ENCODE measurements around the gene RUNX2.
"Not testable (repeated sequence)": the region's sequence is repeated elsewhere in the genome, so short reads cannot be mapped to it uniquely, and the experiment has no call there.

RUNX2 gene

DNA sequence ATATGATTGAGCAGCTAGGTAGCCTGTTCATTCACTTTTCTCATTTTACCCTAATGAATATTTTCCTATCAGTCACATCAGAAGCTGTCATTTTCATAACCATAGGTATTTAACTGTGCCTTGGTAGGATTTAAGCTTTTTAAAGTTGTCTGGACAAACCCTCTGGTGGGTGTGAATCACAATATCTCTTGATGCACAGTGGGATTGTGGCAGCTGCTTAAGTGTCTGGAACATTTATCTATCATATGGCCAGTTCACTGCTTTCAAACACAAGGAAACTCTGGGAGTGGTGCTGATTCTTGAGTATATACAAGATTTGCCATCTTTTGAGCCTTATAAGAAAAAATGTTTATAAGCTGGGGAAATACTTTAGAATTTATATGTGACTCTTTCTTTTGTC, 136.6 kb downstream of the RUNX2 start:
- H3K27ac ChIP-seq = no peak overlapping the region
- H3K36me3 ChIP-seq = no peaks in the 10 kb centered on the region
- no peak overlapping the region for H3K4me2 ChIP-seq
- H3K9me3 ChIP-seq (replicated peaks in 1 of 11) = no peaks in the 10 kb centered on the region
- H3K4me3 ChIP-seq = no peak overlapping the region
- no peaks in the 10 kb centered on the region for H3K27me3 ChIP-seq
- no peak for TF ChIP-seq Cebpa-rat (IDR thresholded peaks at IDR 0.05)
- peaks cover 0 to 12% (median 0%) of the 10 kb centered on the region in 10 experiments; a peak in 7 of 20 replicates for H3K4me1 ChIP-seq
- H3K9ac ChIP-seq = no peak overlapping the region
- no peaks in the 10 kb centered on the region for H4K20me1 ChIP-seq

GRCh38 chr6:45466686-45467085, 138.6 kb downstream of the RUNX2 start:
- no peak overlapping the region for H3K27ac ChIP-seq
- H3K27me3 ChIP-seq = no peaks in the 10 kb centered on the region
- no peak overlapping the region for H3K4me3 ChIP-seq
- H3K9ac ChIP-seq = no peak overlapping the region
- no peak for TF ChIP-seq Cebpa-rat (IDR thresholded peaks at IDR 0.05)
- no peaks in the 10 kb centered on the region for H4K20me1 ChIP-seq
- no peaks in the 10 kb centered on the region for H3K9me3 ChIP-seq (replicated peaks in 1 of 11)
- H3K4me2 ChIP-seq = no peak overlapping the region
- no peaks in the 10 kb centered on the region for H3K36me3 ChIP-seq
- peaks cover 0 to 5% (median 0%) of the 10 kb centered on the region in 10 experiments; a peak in 6 of 20 replicates for H3K4me1 ChIP-seq

- not testable (repeated sequence) for H3K4me1 ChIP-seq; H3K36me3 ChIP-seq; H3K9ac ChIP-seq; H3K9me3 ChIP-seq (replicated peaks in 1 of 11); H3K27ac ChIP-seq; H3K4me3 ChIP-seq; H4K20me1 ChIP-seq; H3K27me3 ChIP-seq; H3K4me2 ChIP-seq
Measured at GRCh38 chr6:45467417-45467816, 139.3 kb downstream of the RUNX2 start.

GRCh38 chr6:45467853-45468252, 139.7 kb downstream of the RUNX2 start:
- Histone ChIP-seq H3K36me3 (no peaks in the 10 kb centered on the region), H4K20me1 (no peaks in the 10 kb centered on the region), H3K9ac (no peak overlapping the region), H3K4me3 (no peak overlapping the region), H3K4me1 (no peaks in the 10 kb centered on the region), H3K4me2 (no peak overlapping the region), H3K27me3 (no peaks in the 10 kb centered on the region), H3K27ac (no peak overlapping the region), H3K9me3 (replicated peaks in 1 of 11) (no peaks in the 10 kb centered on the region)
- TF ChIP-seq Cebpa-rat (IDR thresholded peaks at IDR 0.05) = no peak

DNA sequence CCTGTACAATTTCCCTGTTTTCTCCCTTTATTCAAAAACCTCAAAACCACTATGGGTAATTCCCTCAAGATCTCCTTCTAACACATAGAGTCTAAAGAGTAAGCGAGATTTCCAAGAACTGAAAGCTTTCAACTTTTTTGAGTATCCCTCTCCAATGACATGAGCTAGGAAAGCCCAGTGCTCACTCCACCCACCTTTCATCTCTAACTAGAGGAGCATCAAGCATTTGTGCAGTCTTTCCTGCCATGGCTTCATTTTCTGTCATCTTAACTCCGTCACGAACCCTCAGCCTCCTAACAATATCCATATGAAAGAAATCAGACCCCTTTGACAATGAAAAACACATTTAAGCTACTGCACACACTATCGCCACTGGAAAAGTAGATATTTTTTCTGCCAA, 141.5 kb downstream of the RUNX2 start:
- Histone ChIP-seq H3K9me3 (replicated peaks in 1 of 11) (no peaks in the 10 kb centered on the region), H3K27me3 (no peaks in the 10 kb centered on the region), H3K4me1 (no peaks in the 10 kb centered on the region), H3K4me2 (0 out of 22 replicates have a peak overlapping the region, but pooled peaks of 1 of the 11 experiments have one; percentile 5), H3K9ac (no peak overlapping the region), H3K36me3 (no peaks in the 10 kb centered on the region), H4K20me1 (no peaks in the 10 kb centered on the region), H3K27ac (no peak overlapping the region), H3K4me3 (no peak overlapping the region)
- TF ChIP-seq Cebpa-rat (IDR thresholded peaks at IDR 0.05) = no peak

DNA sequence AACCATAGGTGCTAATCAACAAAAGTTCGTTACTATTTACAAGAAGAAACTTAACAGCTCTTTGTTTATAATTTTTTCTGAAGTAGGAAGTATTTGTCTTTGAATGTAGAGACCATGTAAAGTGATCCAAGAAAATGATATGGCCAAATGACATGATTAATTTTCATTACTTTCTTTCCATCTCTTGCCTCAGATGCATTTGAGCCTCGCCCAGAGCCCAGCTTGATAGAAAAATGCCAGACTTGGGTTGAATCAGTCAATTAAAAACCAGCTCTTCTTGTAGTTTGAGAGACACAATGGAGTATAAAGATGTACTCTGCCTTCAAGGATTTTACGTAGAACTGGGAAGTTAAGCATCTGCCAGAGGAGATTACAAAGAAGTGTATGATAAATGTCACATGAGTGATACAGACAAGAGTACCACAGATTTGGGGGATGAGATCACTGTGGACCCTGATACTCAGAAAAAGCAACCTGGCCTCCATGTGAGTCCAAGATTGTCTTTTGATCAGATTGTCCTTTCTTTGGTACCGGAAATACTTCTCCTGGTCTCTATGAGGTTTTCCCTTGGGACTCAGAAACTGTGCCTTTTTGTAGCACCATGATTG, 142.1 kb downstream of the RUNX2 start:
- Histone ChIP-seq H3K27me3 (no peaks in the 10 kb centered on the region), H3K4me3 (no peak overlapping the region), H3K9me3 (replicated peaks in 1 of 11) (no peaks in the 10 kb centered on the region), H3K27ac (no peak overlapping the region), H3K36me3 (no peaks in the 10 kb centered on the region), H3K9ac (no peak overlapping the region), H3K4me2 (no peak overlapping the region), H3K4me1 (no peaks in the 10 kb centered on the region), H4K20me1 (no peaks in the 10 kb centered on the region)
- TF ChIP-seq Cebpa-rat (IDR thresholded peaks at IDR 0.05) = no peak

DNA sequence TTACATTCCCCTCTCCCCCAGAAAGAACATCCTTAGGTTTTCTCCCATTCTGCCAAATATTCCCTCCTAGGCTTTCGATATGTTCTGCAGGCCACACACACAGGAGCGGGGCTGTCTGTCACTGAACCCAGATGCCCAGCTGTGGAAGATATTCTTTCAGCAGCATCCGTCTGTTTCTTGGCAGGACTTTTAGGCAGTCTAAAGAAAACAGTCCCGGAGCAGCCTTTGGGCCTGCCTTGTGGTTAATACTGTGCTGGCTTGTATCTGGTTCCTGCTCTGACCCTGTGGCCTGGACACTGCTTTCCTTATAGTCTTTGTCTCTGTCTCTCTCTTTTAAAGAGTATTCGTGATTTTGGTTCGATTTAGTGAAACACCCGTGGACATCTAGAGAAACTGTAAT, 144.3 kb downstream of the RUNX2 start:
- H3K4me1 ChIP-seq = peaks cover 0 to 5% (median 0%) of the 10 kb centered on the region in 10 experiments; a peak in 3 of 20 replicates
- H3K9ac ChIP-seq = no peak overlapping the region

GRCh38 chr6:45473121-45473993, 145.2 kb downstream of the RUNX2 start:
- no peak overlapping the region for H3K4me2 ChIP-seq
- no peaks in the 10 kb centered on the region for H3K9me3 ChIP-seq (replicated peaks in 1 of 11)
- H3K27ac ChIP-seq = no peak overlapping the region
- H3K4me1 ChIP-seq = peaks cover 0 to 15% (median 1%) of the 10 kb centered on the region in 10 experiments; a peak in 9 of 20 replicates
- H3K4me3 ChIP-seq = no peak overlapping the region
- H3K36me3 ChIP-seq = no peaks in the 10 kb centered on the region
- H3K27me3 ChIP-seq = no peaks in the 10 kb centered on the region
- no peak for TF ChIP-seq Cebpa-rat (IDR thresholded peaks at IDR 0.05)
- no peak overlapping the region for H3K9ac ChIP-seq
- no peaks in the 10 kb centered on the region for H4K20me1 ChIP-seq

More for the DNA sequence above, 144.3 kb downstream of the RUNX2 start:
- Histone ChIP-seq H3K36me3 (no peaks in the 10 kb centered on the region), H3K9me3 (replicated peaks in 1 of 11) (no peaks in the 10 kb centered on the region), H4K20me1 (no peaks in the 10 kb centered on the region), H3K27me3 (no peaks in the 10 kb centered on the region), H3K4me2 (no peak overlapping the region), H3K27ac (no peak overlapping the region), H3K4me3 (no peak overlapping the region)
- no peak for TF ChIP-seq Cebpa-rat (IDR thresholded peaks at IDR 0.05)

GRCh38 chr6:45474376-45474775, 146.2 kb downstream of the RUNX2 start:
- H4K20me1 ChIP-seq = no peaks in the 10 kb centered on the region
- H3K27ac ChIP-seq = no peak overlapping the region
- H3K9me3 ChIP-seq (replicated peaks in 1 of 11) = no peaks in the 10 kb centered on the region
- no peak for TF ChIP-seq Cebpa-rat (IDR thresholded peaks at IDR 0.05)
- H3K27me3 ChIP-seq = no peaks in the 10 kb centered on the region
- H3K9ac ChIP-seq = no peak overlapping the region
- H3K4me2 ChIP-seq = no peak overlapping the region
- no peaks in the 10 kb centered on the region for H3K36me3 ChIP-seq
- peaks cover 0 to 25% (median 3%) of the 10 kb centered on the region in 10 experiments; a peak in 9 of 20 replicates for H3K4me1 ChIP-seq
- no peak overlapping the region for H3K4me3 ChIP-seq

- Histone ChIP-seq H3K4me1 (peaks cover 0 to 45% (median 3%) of the 10 kb centered on the region in 10 experiments; a peak in 9 of 20 replicates), H3K4me2 (no peak overlapping the region), H3K9ac (no peak overlapping the region), H4K20me1 (no peaks in the 10 kb centered on the region), H3K27me3 (no peaks in the 10 kb centered on the region), H3K4me3 (no peak overlapping the region), H3K9me3 (replicated peaks in 1 of 11) (no peaks in the 10 kb centered on the region), H3K27ac (no peak overlapping the region), H3K36me3 (no peaks in the 10 kb centered on the region)
- TF ChIP-seq Cebpa-rat (IDR thresholded peaks at IDR 0.05) = no peak
Measured at GRCh38 chr6:45476341-45476740, 148.2 kb downstream of the RUNX2 start.

Data from BLaER1 treated with 17β-estradiol and CSF1 and Interleukin-3, amounts not matched to agents 10 nM and 100 nM (cell line).